ENCODE measurements around the gene TVP23A. TPM values are rescaled to one million over a fixed set of nuclear protein-coding genes. Genes with fewer than 3 reads are reported as not detected.
"Not testable (repeated sequence)": the region's sequence is repeated elsewhere in the genome, so short reads cannot be mapped to it uniquely, and the experiment has no call there.

Gene TVP23A
- total RNA-seq, 1 experiment from 2014 or later, result not detected

DNA sequence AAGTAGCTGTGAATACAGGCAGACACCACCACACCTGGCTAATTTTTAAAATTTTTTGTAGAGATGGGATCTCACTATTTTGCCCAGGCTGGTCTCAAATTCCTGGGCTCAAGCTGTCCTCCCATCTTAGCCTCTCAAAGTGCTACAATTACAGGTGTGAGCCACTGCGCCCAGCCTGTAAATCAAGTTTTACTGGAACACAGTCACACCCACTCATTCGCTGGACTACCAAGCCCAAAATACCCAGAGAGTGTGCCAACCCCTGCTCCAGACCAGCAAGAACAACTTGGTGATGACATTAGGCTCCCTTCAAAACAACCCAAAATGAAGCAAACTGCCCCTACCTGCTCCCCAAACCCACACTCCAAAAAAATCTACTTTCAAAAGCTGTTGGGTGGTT lies 36.0 kb downstream of the TVP23A start:
- intact Hi-C loops (cut with micrococcal nuclease), result no loop called here
- no peaks in the 10 kb centered on the region for H3K36me3 Mint-ChIP-seq (ENCODE audit: insufficient read depth, unreplicated experiment)
- no peak overlapping the region for H3K4me3 Mint-ChIP-seq (ENCODE audit: unreplicated experiment)
- TF ChIP-seq, protein P1, sequence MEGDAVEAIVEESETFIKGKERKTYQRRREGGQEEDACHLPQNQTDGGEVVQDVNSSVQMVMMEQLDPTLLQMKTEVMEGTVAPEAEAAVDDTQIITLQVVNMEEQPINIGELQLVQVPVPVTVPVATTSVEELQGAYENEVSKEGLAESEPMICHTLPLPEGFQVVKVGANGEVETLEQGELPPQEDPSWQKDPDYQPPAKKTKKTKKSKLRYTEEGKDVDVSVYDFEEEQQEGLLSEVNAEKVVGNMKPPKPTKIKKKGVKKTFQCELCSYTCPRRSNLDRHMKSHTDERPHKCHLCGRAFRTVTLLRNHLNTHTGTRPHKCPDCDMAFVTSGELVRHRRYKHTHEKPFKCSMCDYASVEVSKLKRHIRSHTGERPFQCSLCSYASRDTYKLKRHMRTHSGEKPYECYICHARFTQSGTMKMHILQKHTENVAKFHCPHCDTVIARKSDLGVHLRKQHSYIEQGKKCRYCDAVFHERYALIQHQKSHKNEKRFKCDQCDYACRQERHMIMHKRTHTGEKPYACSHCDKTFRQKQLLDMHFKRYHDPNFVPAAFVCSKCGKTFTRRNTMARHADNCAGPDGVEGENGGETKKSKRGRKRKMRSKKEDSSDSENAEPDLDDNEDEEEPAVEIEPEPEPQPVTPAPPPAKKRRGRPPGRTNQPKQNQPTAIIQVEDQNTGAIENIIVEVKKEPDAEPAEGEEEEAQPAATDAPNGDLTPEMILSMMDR (IDR thresholded peaks at IDR 0.05; ENCODE audit: unreplicated experiment), result no peak
- no peak overlapping the region for H3K27ac Mint-ChIP-seq (ENCODE audit: low read depth, unreplicated experiment)
- BruUV-seq (replicated peaks), result no TSS peak
- ChIA-PET POLR2A (no interaction called here), CTCF (no interaction called here)
- no peaks in the 10 kb centered on the region for H3K4me1 Mint-ChIP-seq (ENCODE audit: insufficient read depth, unreplicated experiment)
- H3K9me3 Mint-ChIP-seq (ENCODE audit: unreplicated experiment), result no peaks in the 10 kb centered on the region
- DNase-seq (ENCODE audit: unreplicated experiment), result no peak
- H3K27me3 Mint-ChIP-seq (ENCODE audit: insufficient read depth, unreplicated experiment), result peaks cover 37% of the 10 kb centered on the region

DNA sequence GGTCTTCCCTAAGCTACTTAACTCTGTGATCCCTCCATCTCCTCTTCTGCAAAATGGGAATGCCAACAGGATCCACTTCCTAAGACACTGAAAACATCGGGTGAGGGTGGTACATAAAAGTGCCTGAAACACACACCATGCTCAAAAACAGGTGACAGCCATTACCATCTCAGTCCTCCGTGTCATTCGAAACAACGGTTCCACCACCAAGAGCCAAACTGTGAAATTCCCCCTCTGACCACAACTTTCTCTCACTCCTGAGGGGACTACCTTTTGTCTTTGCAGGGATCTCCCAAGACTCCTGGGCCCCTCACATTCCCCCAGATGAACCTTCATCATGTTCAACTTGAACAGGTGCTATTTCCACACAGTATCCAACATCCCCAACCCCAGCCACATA lies 38.0 kb downstream of the TVP23A start:
- intact Hi-C loops (cut with micrococcal nuclease), result no loop called here
- TF ChIP-seq, protein P1 (IDR thresholded peaks at IDR 0.05; ENCODE audit: unreplicated experiment), result no peak
- CTCF ChIA-PET, result interaction anchor here (0.8 kb wide), 1 partner anchor 141 kb away, joined by 3 read pairs; no protein-coding TSS in a partner anchor
- peaks cover 34% of the 10 kb centered on the region for H3K27me3 Mint-ChIP-seq (ENCODE audit: insufficient read depth, unreplicated experiment)
- no peak overlapping the region for H3K27ac Mint-ChIP-seq (ENCODE audit: low read depth, unreplicated experiment)
- no peaks in the 10 kb centered on the region for H3K36me3 Mint-ChIP-seq (ENCODE audit: insufficient read depth, unreplicated experiment)
- H3K4me3 Mint-ChIP-seq (ENCODE audit: unreplicated experiment), result no peak overlapping the region
- H3K9me3 Mint-ChIP-seq (ENCODE audit: unreplicated experiment), result no peaks in the 10 kb centered on the region
- no TSS peak for BruUV-seq (replicated peaks)
- POLR2A ChIA-PET, result no interaction called here
- DNase-seq (ENCODE audit: unreplicated experiment), result no peak
- H3K4me1 Mint-ChIP-seq (ENCODE audit: insufficient read depth, unreplicated experiment), result no peaks in the 10 kb centered on the region

DNA sequence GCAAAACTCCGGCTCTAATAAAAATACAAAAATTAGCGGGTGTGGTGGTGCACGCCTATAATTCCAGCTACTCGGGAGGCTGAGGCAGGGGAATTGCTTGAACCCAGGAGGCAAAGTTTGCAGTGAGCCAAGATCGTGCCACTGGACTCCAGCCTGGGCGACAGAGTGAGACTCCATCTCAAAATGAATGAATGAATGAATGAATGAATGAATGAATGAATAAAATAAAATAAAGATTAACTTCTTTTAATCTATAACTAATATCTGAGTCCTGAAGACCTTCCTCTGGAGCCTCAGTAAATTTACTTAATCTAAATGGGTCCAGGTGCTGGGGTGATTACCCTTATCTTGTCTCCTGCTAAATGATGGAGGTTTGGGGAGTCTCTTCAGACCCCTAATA lies 38.7 kb downstream of the TVP23A start:
- intact Hi-C loops (cut with micrococcal nuclease); BruUV-seq (replicated peaks); DNase-seq (ENCODE audit: unreplicated experiment); H3K36me3 Mint-ChIP-seq (ENCODE audit: insufficient read depth, unreplicated experiment); H3K27ac Mint-ChIP-seq (ENCODE audit: low read depth, unreplicated experiment); H3K4me3 Mint-ChIP-seq (ENCODE audit: unreplicated experiment); H3K9me3 Mint-ChIP-seq (ENCODE audit: unreplicated experiment); H3K4me1 Mint-ChIP-seq (ENCODE audit: insufficient read depth, unreplicated experiment): not testable (repeated sequence)
- H3K27me3 Mint-ChIP-seq (ENCODE audit: insufficient read depth, unreplicated experiment), result peaks cover 34% of the 10 kb centered on the region
- CTCF ChIA-PET, result interaction anchor here (0.8 kb wide), 1 partner anchor 142 kb away, joined by 3 read pairs; no protein-coding TSS in a partner anchor
- POLR2A ChIA-PET, result interaction anchor here (1.0 kb wide), 1 partner anchor 9 kb away, joined by 4 read pairs; no protein-coding TSS in a partner anchor

DNA sequence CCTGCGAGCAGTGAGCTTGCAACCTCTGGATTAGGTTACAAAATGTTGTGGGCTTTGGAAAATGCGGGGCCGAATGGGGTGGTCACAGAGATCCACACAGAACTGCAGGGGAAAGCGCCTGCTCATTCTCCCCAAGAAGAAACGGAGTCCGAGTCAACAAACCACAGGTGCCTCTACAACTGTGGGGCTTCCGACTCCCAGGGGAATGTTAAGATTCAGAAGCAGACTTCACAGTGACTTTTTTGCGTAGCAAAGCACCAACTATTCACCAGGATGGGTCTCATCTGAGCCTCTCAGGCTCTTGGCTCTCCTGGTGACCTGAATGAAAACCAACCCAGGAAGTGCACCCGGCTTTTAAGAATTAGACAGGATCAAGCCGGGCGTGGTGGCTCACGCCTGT lies 41.2 kb downstream of the TVP23A start:
- intact Hi-C loops (cut with micrococcal nuclease), result no loop called here

DNA sequence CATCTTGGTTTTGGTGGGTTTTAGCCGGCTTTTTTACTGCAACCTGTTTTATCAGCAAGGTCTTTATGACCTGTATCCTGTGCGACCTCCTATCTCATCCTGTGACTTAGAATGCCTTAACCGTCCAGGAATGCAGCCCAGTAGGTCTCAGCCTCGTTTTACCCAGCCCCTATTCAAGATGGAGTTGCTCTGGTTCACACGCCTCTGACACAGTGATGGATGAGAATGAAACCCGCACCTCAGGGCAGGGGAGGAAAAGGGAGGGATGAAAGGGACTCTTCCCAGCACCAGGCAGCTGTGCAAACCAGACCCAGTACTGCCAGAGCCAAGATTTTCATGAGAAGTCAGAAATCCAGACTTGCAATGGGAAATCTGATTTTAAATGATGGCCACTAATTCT lies 41.7 kb downstream of the TVP23A start:
- H3K4me1 Mint-ChIP-seq (ENCODE audit: insufficient read depth, unreplicated experiment); H3K4me3 Mint-ChIP-seq (ENCODE audit: unreplicated experiment); DNase-seq (ENCODE audit: unreplicated experiment); H3K36me3 Mint-ChIP-seq (ENCODE audit: insufficient read depth, unreplicated experiment); BruUV-seq (replicated peaks); CTCF ChIA-PET; H3K9me3 Mint-ChIP-seq (ENCODE audit: unreplicated experiment); H3K27ac Mint-ChIP-seq (ENCODE audit: low read depth, unreplicated experiment); intact Hi-C loops (cut with micrococcal nuclease); POLR2A ChIA-PET: not testable (repeated sequence)
- peaks cover 24% of the 10 kb centered on the region for H3K27me3 Mint-ChIP-seq (ENCODE audit: insufficient read depth, unreplicated experiment)

More for the DNA sequence above, 41.2 kb downstream of the TVP23A start:
- H3K27ac Mint-ChIP-seq (ENCODE audit: low read depth, unreplicated experiment), result no peak overlapping the region
- TF ChIP-seq, protein P1 (IDR thresholded peaks at IDR 0.05; ENCODE audit: unreplicated experiment), result no peak
- no TSS peak for BruUV-seq (replicated peaks)
- no peak for DNase-seq (ENCODE audit: unreplicated experiment)
- no peaks in the 10 kb centered on the region for H3K9me3 Mint-ChIP-seq (ENCODE audit: unreplicated experiment)
- H3K4me1 Mint-ChIP-seq (ENCODE audit: insufficient read depth, unreplicated experiment), result peaks cover 4% of the 10 kb centered on the region
- H3K4me3 Mint-ChIP-seq (ENCODE audit: unreplicated experiment), result no peak overlapping the region
- ChIA-PET POLR2A (no interaction called here), CTCF (no interaction called here)
- H3K36me3 Mint-ChIP-seq (ENCODE audit: insufficient read depth, unreplicated experiment), result no peaks in the 10 kb centered on the region
- H3K27me3 Mint-ChIP-seq (ENCODE audit: insufficient read depth, unreplicated experiment), result peaks cover 29% of the 10 kb centered on the region
